H1 (cell line): Measurements from ENCODE around the gene ANGEL2.

Experiments
- CBX8 ChIP-seq: fragments of 300-800, 300-1000 bp; sonication (generic); IDR thresholded peaks from 2 replicates; pipeline ENCODE4 v1.7.1; 2016; ENCODE audit warnings: low read depth, low read length, borderline replicate concordance
- CTCF ChIP-seq, 3 experiments: IDR thresholded peaks; 1 replicate in 2 of 3; 2 replicates in 1 of 3; pipeline versions ENCODE4 v1.5.1 to v1.6.1; 2011; ENCODE audit warnings: low read length in 3 of 3, mild to moderate bottlenecking in 3 of 3, inconsistent platforms in 2 of 3, low read depth in 1 of 3, moderate library complexity in 1 of 3; ENCODE audit not compliant: insufficient read depth in 1 of 3; ENCODE audit errors: control extremely low read depth in 1 of 3
- EP300 ChIP-seq, 2 experiments: IDR thresholded peaks; 1 replicate in 1 of 2; 2 replicates in 1 of 2; pipeline ENCODE4 v1.6.1; 2011 to 2012; ENCODE audit warnings: low read depth in 2 of 2, low read length in 2 of 2, mild to moderate bottlenecking in 2 of 2, borderline replicate concordance in 1 of 2, inconsistent platforms in 1 of 2, moderate library complexity in 1 of 2
- EZH2 ChIP-seq: fragments of 200-600 bp; sonication (generic); IDR thresholded peaks from 2 replicates; pipeline ENCODE4 v1.7.1; 2012; ENCODE audit warnings: low read depth, mild to moderate bottlenecking, moderate library complexity, low read length, inconsistent platforms; ENCODE audit not compliant: severe bottlenecking
- KDM1A ChIP-seq: fragments of 200-600, 300-600 bp; sonication (generic); IDR thresholded peaks from 2 replicates; pipeline ENCODE4 v1.7.1; 2016; ENCODE audit warnings: mild to moderate bottlenecking, low read length, borderline replicate concordance
- MAX ChIP-seq: IDR thresholded peaks from 2 replicates; pipeline ENCODE4 v1.6.1; 2012; ENCODE audit warnings: inconsistent platforms
- NRF1 ChIP-seq: IDR thresholded peaks from 2 replicates; pipeline ENCODE4 v1.6.1; 2011; ENCODE audit warnings: mild to moderate bottlenecking, low read depth, low read length, improper control_type of control experiment
- POLR2A ChIP-seq, 2 experiments: IDR thresholded peaks; 1 replicate in 1 of 2; 2 replicates in 1 of 2; pipeline ENCODE4 v1.6.1; 2011; ENCODE audit warnings: low read depth in 2 of 2, low read length in 2 of 2, mild to moderate bottlenecking in 2 of 2; ENCODE audit errors: control extremely low read depth in 1 of 2
- POLR2AphosphoS5 ChIP-seq: IDR thresholded peaks from 2 replicates; pipeline ENCODE4 v1.6.1; 2011; ENCODE audit warnings: low read depth, low read length
- RFX5 ChIP-seq: IDR thresholded peaks from 2 replicates; pipeline ENCODE4 v1.6.1; 2011; ENCODE audit warnings: low read depth, low read length, improper control_type of control experiment, borderline replicate concordance
- TAF1 ChIP-seq: IDR thresholded peaks from 2 replicates; pipeline ENCODE4 v1.6.1; 2011; ENCODE audit warnings: mild to moderate bottlenecking, low read depth, low read length
- TCF12 ChIP-seq: IDR thresholded peaks from 2 replicates; pipeline ENCODE4 v1.6.1; 2011; ENCODE audit warnings: low read depth, mild to moderate bottlenecking, low read length
- TEAD4 ChIP-seq: IDR thresholded peaks from 2 replicates; pipeline ENCODE4 v1.6.1; 2012; ENCODE audit warnings: low read depth, low read length, inconsistent platforms, mixed read lengths
- YY1 ChIP-seq: IDR thresholded peaks from 2 replicates; pipeline ENCODE4 v1.6.1; 2011; ENCODE audit warnings: low read depth, mild to moderate bottlenecking, low read length

- no peak for TF ChIP-seq TAF1
- TF ChIP-seq CTCF (IDR thresholded peaks at IDR 0.05; ENCODE audit: control extremely low read depth in 1 of 3, insufficient read depth in 1 of 3, low read depth in 1 of 3, low read length in 3 of 3): no peak
- no peak for TF ChIP-seq POLR2A (IDR thresholded peaks at IDR 0.05; ENCODE audit: control extremely low read depth in 1 of 2, low read depth in 2 of 2, low read length in 2 of 2)
- no peak for TF ChIP-seq YY1
- TF ChIP-seq CBX8: no peak
- TF ChIP-seq TEAD4: no peak
- no peak for TF ChIP-seq EZH2
- TF ChIP-seq POLR2AphosphoS5: no peak
- no peak for TF ChIP-seq EP300 (IDR thresholded peaks at IDR 0.05; ENCODE audit: borderline replicate concordance in 1 of 2, low read depth in 2 of 2, low read length in 2 of 2)
- TF ChIP-seq MAX: no peak
- TF ChIP-seq RFX5: no peak
- TF ChIP-seq NRF1: no peak
- no peak for TF ChIP-seq TCF12
- TF ChIP-seq KDM1A: no peak
Measured at GRCh38 chr1:212943393-212943710, 72.3 kb downstream of the ANGEL2 start.
